Fibroblast of lung (primary cell): ENCODE data around the gene DEPDC7.

Source experiments
- EZH2 ChIP-seq: IDR thresholded peaks from 2 replicates; pipeline ENCODE4 v1.5.1; 2012; ENCODE audit warnings: low read length, control low read depth, mild to moderate bottlenecking; ENCODE audit errors: missing control alignments
- TF ChIP-seq, protein P1 (sequence below), 2 donors: IDR thresholded peaks in 1 of 2; conservative IDR thresholded peaks in 1 of 2; 1 replicate in 1 of 2; 2 replicates in 1 of 2; pipeline ENCODE4 v1.5.1; 2011 to 2012; ENCODE audit warnings: low read length in 2 of 2, control low read depth in 1 of 2, inconsistent platforms in 1 of 2, low read depth in 1 of 2, mild to moderate bottlenecking in 1 of 2

DNA sequence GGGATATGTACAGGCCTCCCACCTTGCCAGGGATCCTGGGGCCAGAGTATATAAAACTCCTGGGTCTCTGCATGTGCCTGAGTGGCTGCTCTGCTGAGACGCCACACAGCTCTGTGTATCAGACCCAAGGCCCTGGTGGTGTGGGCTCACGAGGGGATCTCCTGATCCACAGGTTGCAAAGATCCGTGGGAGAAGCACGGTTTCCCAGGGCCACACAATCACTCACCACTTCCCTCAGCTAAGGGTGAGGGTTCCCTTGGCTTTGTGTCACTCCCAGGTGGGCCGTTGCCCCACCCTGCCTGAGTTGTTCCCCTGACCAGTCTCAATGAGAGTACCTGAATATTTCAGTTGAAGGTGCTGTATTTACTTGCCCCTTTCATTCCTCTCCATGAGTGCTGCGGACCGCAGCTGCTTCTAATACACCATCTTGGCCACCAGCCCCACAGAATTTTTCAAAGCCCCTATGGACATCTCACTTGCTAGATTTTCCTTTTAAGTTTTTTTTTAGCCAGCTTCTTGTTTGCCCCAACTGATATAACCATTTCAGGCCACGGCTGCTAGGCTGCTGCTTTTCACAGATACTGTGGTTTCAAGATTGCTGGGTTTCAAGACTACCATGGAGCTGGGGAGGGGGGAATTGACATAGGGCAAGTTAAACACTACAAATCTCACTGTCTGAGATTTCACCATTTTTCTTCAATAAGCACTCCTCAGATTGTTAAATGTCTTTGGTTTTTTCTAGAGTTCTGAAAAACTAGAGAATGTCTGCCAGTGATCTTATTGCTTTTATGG, 13.7 kb upstream of the DEPDC7 start:
- no peak for TF ChIP-seq EZH2
- TF ChIP-seq, protein P1, sequence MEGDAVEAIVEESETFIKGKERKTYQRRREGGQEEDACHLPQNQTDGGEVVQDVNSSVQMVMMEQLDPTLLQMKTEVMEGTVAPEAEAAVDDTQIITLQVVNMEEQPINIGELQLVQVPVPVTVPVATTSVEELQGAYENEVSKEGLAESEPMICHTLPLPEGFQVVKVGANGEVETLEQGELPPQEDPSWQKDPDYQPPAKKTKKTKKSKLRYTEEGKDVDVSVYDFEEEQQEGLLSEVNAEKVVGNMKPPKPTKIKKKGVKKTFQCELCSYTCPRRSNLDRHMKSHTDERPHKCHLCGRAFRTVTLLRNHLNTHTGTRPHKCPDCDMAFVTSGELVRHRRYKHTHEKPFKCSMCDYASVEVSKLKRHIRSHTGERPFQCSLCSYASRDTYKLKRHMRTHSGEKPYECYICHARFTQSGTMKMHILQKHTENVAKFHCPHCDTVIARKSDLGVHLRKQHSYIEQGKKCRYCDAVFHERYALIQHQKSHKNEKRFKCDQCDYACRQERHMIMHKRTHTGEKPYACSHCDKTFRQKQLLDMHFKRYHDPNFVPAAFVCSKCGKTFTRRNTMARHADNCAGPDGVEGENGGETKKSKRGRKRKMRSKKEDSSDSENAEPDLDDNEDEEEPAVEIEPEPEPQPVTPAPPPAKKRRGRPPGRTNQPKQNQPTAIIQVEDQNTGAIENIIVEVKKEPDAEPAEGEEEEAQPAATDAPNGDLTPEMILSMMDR (conservative IDR thresholded peaks at IDR 0.05 in 1 of 2, IDR thresholded peaks at IDR 0.05 in 1 of 2; ENCODE audit: low read depth in 1 of 2, low read length in 2 of 2) = no peak
